ENCODE data around the gene LIN7A.

The LIN7A gene

GRCh38 chr12:80958162-80958561 is 20.4 kb upstream of the LIN7A start:
- H3K36me3 ChIP-seq (replicated peaks; ENCODE audit: low read depth, low read length) = no peaks in the 10 kb centered on the region
- H3K27ac ChIP-seq (ENCODE audit: low read length) = no peak overlapping the region
- no peaks in the 10 kb centered on the region for H3K4me1 ChIP-seq (ENCODE audit: low read length)
- no peak overlapping the region for H3K4me2 ChIP-seq (ENCODE audit: low read length)
- TF ChIP-seq EZH2phosphoT487 (IDR thresholded peaks at IDR 0.05; ENCODE audit: low read depth) (no peak), CTCF (IDR thresholded peaks at IDR 0.05; ENCODE audit: low read depth, low read length) (no peak)
- H3K27me3 ChIP-seq (ENCODE audit: low read depth, low read length) = no peaks in the 10 kb centered on the region
- no peaks in the 10 kb centered on the region for H3K79me2 ChIP-seq (ENCODE audit: low read length)
- H4K20me1 ChIP-seq (ENCODE audit: insufficient read depth, low read length) = no peaks in the 10 kb centered on the region
- no peaks in the 10 kb centered on the region for H3K9me3 ChIP-seq (ENCODE audit: insufficient read depth, low read length)
- no peak overlapping the region for H3K9ac ChIP-seq (ENCODE audit: low read length)
- H3K4me3 ChIP-seq (ENCODE audit: low read length) = no peak overlapping the region
- no peak overlapping the region for H2AFZ ChIP-seq (ENCODE audit: low read depth, low read length)

GRCh38 chr12:80954857-80955520 is 17.3 kb upstream of the LIN7A start:
- H3K9me3 ChIP-seq (ENCODE audit: insufficient read depth, low read length) = no peaks in the 10 kb centered on the region
- TF ChIP-seq EZH2phosphoT487 (IDR thresholded peaks at IDR 0.05; ENCODE audit: low read depth) = no peak
- no peak for TF ChIP-seq CTCF (IDR thresholded peaks at IDR 0.05; ENCODE audit: low read depth, low read length)
- no peaks in the 10 kb centered on the region for H3K4me1 ChIP-seq (ENCODE audit: low read length)
- no peak overlapping the region for H3K4me3 ChIP-seq (ENCODE audit: low read length)
- no peaks in the 10 kb centered on the region for H4K20me1 ChIP-seq (ENCODE audit: insufficient read depth, low read length)
- H3K36me3 ChIP-seq (replicated peaks; ENCODE audit: low read depth, low read length) = no peaks in the 10 kb centered on the region
- H3K27ac ChIP-seq (ENCODE audit: low read length) = no peak overlapping the region
- H3K27me3 ChIP-seq (ENCODE audit: low read depth, low read length) = no peaks in the 10 kb centered on the region
- H2AFZ ChIP-seq (ENCODE audit: low read depth, low read length) = no peak overlapping the region
- H3K4me2 ChIP-seq (ENCODE audit: low read length) = no peak overlapping the region
- no peaks in the 10 kb centered on the region for H3K79me2 ChIP-seq (ENCODE audit: low read length)
- H3K9ac ChIP-seq (ENCODE audit: low read length) = no peak overlapping the region

GRCh38 chr12:80952443-80952842 is 14.7 kb upstream of the LIN7A start:
- TF ChIP-seq EZH2phosphoT487 (IDR thresholded peaks at IDR 0.05; ENCODE audit: low read depth) (no peak), CTCF (IDR thresholded peaks at IDR 0.05; ENCODE audit: low read depth, low read length) (no peak)
- no peaks in the 10 kb centered on the region for H4K20me1 ChIP-seq (ENCODE audit: insufficient read depth, low read length)
- no peaks in the 10 kb centered on the region for H3K9me3 ChIP-seq (ENCODE audit: insufficient read depth, low read length)
- no peak overlapping the region for H3K9ac ChIP-seq (ENCODE audit: low read length)
- no peak overlapping the region for H3K4me2 ChIP-seq (ENCODE audit: low read length)
- H3K27ac ChIP-seq (ENCODE audit: low read length) = no peak overlapping the region
- no peaks in the 10 kb centered on the region for H3K4me1 ChIP-seq (ENCODE audit: low read length)
- H3K79me2 ChIP-seq (ENCODE audit: low read length) = no peaks in the 10 kb centered on the region
- H3K27me3 ChIP-seq (ENCODE audit: low read depth, low read length) = no peaks in the 10 kb centered on the region
- H2AFZ ChIP-seq (ENCODE audit: low read depth, low read length) = no peak overlapping the region
- H3K36me3 ChIP-seq (replicated peaks; ENCODE audit: low read depth, low read length) = no peaks in the 10 kb centered on the region
- H3K4me3 ChIP-seq (ENCODE audit: low read length) = no peak overlapping the region

DNA sequence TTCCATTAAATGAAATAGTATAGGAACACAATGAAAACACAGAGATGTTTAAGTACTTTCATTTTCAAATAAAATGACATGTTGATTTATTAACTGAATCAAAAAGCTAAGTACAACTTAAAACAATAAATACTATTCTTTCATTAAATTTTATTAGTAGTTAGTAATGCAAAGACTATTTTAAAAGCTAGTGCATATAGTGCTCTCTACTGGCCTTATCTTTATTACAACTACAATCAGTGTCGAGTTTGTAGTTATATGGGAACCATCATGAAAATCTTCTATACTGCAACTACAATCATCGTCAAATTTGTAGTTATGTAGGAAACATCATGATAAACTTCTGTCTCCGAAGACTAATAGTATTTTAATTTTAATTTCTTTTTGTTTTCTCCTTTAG is 8.9 kb upstream of the LIN7A start:
- Histone ChIP-seq H2AFZ (ENCODE audit: low read depth, low read length) (no peak overlapping the region), H3K4me1 (ENCODE audit: low read length) (no peaks in the 10 kb centered on the region), H3K9ac (ENCODE audit: low read length) (no peak overlapping the region), H3K4me3 (ENCODE audit: low read length) (no peak overlapping the region), H3K36me3 (replicated peaks; ENCODE audit: low read depth, low read length) (no peaks in the 10 kb centered on the region), H3K4me2 (ENCODE audit: low read length) (no peak overlapping the region), H3K27me3 (ENCODE audit: low read depth, low read length) (no peaks in the 10 kb centered on the region), H3K9me3 (ENCODE audit: insufficient read depth, low read length) (no peaks in the 10 kb centered on the region), H3K79me2 (ENCODE audit: low read length) (no peaks in the 10 kb centered on the region), H3K27ac (ENCODE audit: low read length) (no peak overlapping the region), H4K20me1 (ENCODE audit: insufficient read depth, low read length) (no peaks in the 10 kb centered on the region)
- no peak for TF ChIP-seq EZH2phosphoT487 (IDR thresholded peaks at IDR 0.05; ENCODE audit: low read depth)
- peak; percentile 51 for TF ChIP-seq CTCF (IDR thresholded peaks at IDR 0.05; ENCODE audit: low read depth, low read length)

Data from OCI-LY3 (cell line).